Transverse colon (tissue), 4 donors: ENCODE results near the gene BYSL. TPM values are rescaled to one million over a fixed set of nuclear protein-coding genes. Genes with fewer than 3 reads are reported as not detected.

ENCODE experiments used
- DNase-seq: peaks from one replicate; pipeline ENCODE4 v3.0.0-alpha.2; 2019
- H3K27ac ChIP-seq, 4 donors: fragments of 200-600 bp; sonication (generic); 2 replicates each; pipeline ENCODE4 v1.5.1; 2016 to 2018; ENCODE audit warnings: inconsistent platforms in 4 of 4
- H3K27me3 ChIP-seq: fragments of 200-600 bp; sonication (generic); 2 replicates; pipeline ENCODE4 v1.5.1; 2017; ENCODE audit warnings: inconsistent platforms
- H3K36me3 ChIP-seq, 4 donors: fragments of 200-600 bp; sonication (generic); 2 replicates each; pipeline ENCODE4 v1.5.1; 2017 to 2019; ENCODE audit warnings: inconsistent platforms in 4 of 4
- H3K4me1 ChIP-seq, 4 donors: fragments of 200-600 bp; sonication (generic); 2 replicates each; pipeline ENCODE4 v1.5.1; 2017 to 2020; ENCODE audit warnings: inconsistent platforms in 4 of 4
- H3K4me3 ChIP-seq, 4 donors: fragments of 200-600 bp; sonication (generic); 1 replicate in 1 of 4; 2 replicates in 3 of 4; pipeline versions ENCODE4 v1.5.1 to v1.6.1; 2017 to 2019; ENCODE audit warnings: inconsistent platforms in 4 of 4
- H3K9me3 ChIP-seq, 2 donors: fragments of 200-600 bp; sonication (generic); 2 replicates each; pipeline ENCODE4 v1.5.1; 2017 to 2019; ENCODE audit warnings: inconsistent platforms in 2 of 2
- CTCF ChIP-seq, 5 experiments: fragments of 200-600 bp in 3 of 5; fragments of 450-650 bp in 2 of 5; sonication (generic) in 3 of 5; IDR thresholded peaks; 1 replicate in 2 of 5; 2 replicates in 3 of 5; pipeline ENCODE4 v1.5.1; 2016 to 2017; ENCODE audit warnings: antibody characterized with exemption in 5 of 5, inconsistent platforms in 3 of 5, mild to moderate bottlenecking in 2 of 5, moderate library complexity in 1 of 5
- EP300 ChIP-seq: sonication (generic); formaldehyde crosslinking; IDR thresholded peaks from one replicate; pipeline ENCODE4 v1.6.1; 2017; ENCODE audit warnings: antibody characterized with exemption, low read depth
- POLR2A ChIP-seq: fragments of 450-650 bp; IDR thresholded peaks from one replicate; pipeline ENCODE4 v1.6.1; 2016; ENCODE audit warnings: antibody characterized with exemption, mild to moderate bottlenecking, moderate library complexity
- POLR2AphosphoS5 ChIP-seq, 3 donors: sonication (generic); formaldehyde crosslinking; IDR thresholded peaks; one replicate each; pipeline ENCODE4 v1.6.1; 2016; ENCODE audit warnings: antibody characterized with exemption in 3 of 3
- WGBS, 2 donors: methylation state at CpG; one replicate each; pipeline ENCODE4 v1.1.5; 2018; ENCODE audit warnings: low coverage in 1 of 2; 5-methylcytosine and 5-hydroxymethylcytosine counted together
- in situ Hi-C, 4 donors: fragments of 200-750 bp; cut with MboI; loops; one replicate each; pipeline versions ENCODE4 v1.15.0 to v1.15.1; 2017; ENCODE audit warnings: low sequenced_read_pairs in 3 of 4, low pct_ligation_motif_present in 1 of 4, low pct_unique_long_range_greater_than_20kb in 1 of 4
- intact Hi-C: fragments of 100-400 bp; cut with DNase I; formaldehyde crosslinking; loops from one replicate; pipeline ENCODE4 v1.15.1; 2023; ENCODE audit warnings: low total_unique reads
- total RNA-seq, 4 donors: library from RNA; depleted of rRNA; stranded (reverse); fragments of >200 nt; gene quantifications; one replicate each; pipeline ENCODE4 v1.1.0, GENCODE V29; 2016

BYSL gene
- total RNA-seq, 4 donors from 2014 or later, result 3.4 to 5.9 (median 5.2) TPM

GRCh38 chr6:41939848-41940758 lies 18.8 kb downstream of the BYSL start:
- in situ Hi-C loops, result loop anchor here in 3 of 4 donors (10.0 to 25.0 kb wide), 2 partner anchors 105 to 272 kb away; partner anchors contain the start of gene MRPS10 (in 1 of the 3)
- intact Hi-C loops, result loop anchor here (5.0 kb wide), 1 partner anchor 102 kb away; no protein-coding TSS in a partner anchor
- WGBS, 2 donors, result 6% methylated on average over 26 of the region's 27 CpGs; no CpG with 5 or more reads in 1 of the 2 donors
- H3K27ac ChIP-seq, result peak overlapping the region; percentile 84 to 95 (median 94)
- TF ChIP-seq CTCF (IDR thresholded peaks at IDR 0.05), result peak in 1 of 5 experiments; percentile 7
- TF ChIP-seq POLR2A, result peak; percentile 46
- no peak for TF ChIP-seq EP300
- TF ChIP-seq POLR2AphosphoS5 (IDR thresholded peaks at IDR 0.05), result peak in 1 of 3 donors; percentile 38
- peak; percentile 77 for DNase-seq
- no peaks in the 10 kb centered on the region for H3K9me3 ChIP-seq
- H3K4me1 ChIP-seq, result peaks cover 29 to 61% (median 44%) of the 10 kb centered on the region in 4 donors
- peaks cover 0 to 9% (median 4%) of the 10 kb centered on the region in 4 donors for H3K36me3 ChIP-seq
- H3K4me3 ChIP-seq, result peak overlapping the region; percentile 75 to 84 (median 80)
- no peaks in the 10 kb centered on the region for H3K27me3 ChIP-seq

GRCh38 chr6:41940759-41941279 lies 19.5 kb downstream of the BYSL start:
- no peak for TF ChIP-seq POLR2AphosphoS5 (IDR thresholded peaks at IDR 0.05)
- TF ChIP-seq CTCF (IDR thresholded peaks at IDR 0.05), result peak in 1 of 5 experiments; percentile 4
- Histone ChIP-seq H3K4me3 (peak overlapping the region; percentile 75 to 84 (median 80)), H3K36me3 (peaks cover 0 to 2% (median under 1%) of the 10 kb centered on the region in 4 donors), H3K9me3 (no peaks in the 10 kb centered on the region), H3K4me1 (peaks cover 29 to 54% (median 44%) of the 10 kb centered on the region in 4 donors), H3K27ac (peak overlapping the region; percentile 84 to 95 (median 94)), H3K27me3 (no peaks in the 10 kb centered on the region)
- intact Hi-C loops (no loop called here), in situ Hi-C loops (loop anchor here in 2 of 4 donors (10.0 to 25.0 kb wide), 2 partner anchors 104 to 271 kb away; partner anchors contain the start of gene MRPS10 (in 1 of the 2))
- WGBS, 2 donors, result 0% methylated on average over 33 of the region's 38 CpGs; no CpG with 5 or more reads in 1 of the 2 donors
- DNase-seq, result peak; percentile 54

GRCh38 chr6:41941280-41942066 lies 20.2 kb downstream of the BYSL start, which contains the start of gene CCND3:
CCND3 (minus strand) TSS chr6:41941808; CDS start chr6:41941649, 159 bp downstream.
- no peaks in the 10 kb centered on the region for H3K27me3 ChIP-seq
- TF ChIP-seq CTCF (IDR thresholded peaks at IDR 0.05), result no peak
- TF ChIP-seq POLR2AphosphoS5 (IDR thresholded peaks at IDR 0.05), result peak; percentile 45 to 53 (median 53)
- no peaks in the 10 kb centered on the region for H3K36me3 ChIP-seq
- no peaks in the 10 kb centered on the region for H3K9me3 ChIP-seq
- H3K4me3 ChIP-seq, result peak within 1 kb of the TSS; percentile 75 to 84 (median 80)
- H3K27ac ChIP-seq, result peak within 1 kb of the TSS; percentile 84 to 95 (median 94)
- 0% methylated on average over 40 of the region's 87 CpGs; no CpG with 5 or more reads in 1 of the 2 donors for WGBS, 2 donors
- peaks cover 29 to 47% (median 41%) of the 10 kb centered on the region in 4 donors for H3K4me1 ChIP-seq
- in situ Hi-C loops, result loop anchor here in 2 of 4 donors (10.0 to 25.0 kb wide), 2 partner anchors 103 to 271 kb away; partner anchors contain the start of gene MRPS10 (in 1 of the 2)
- intact Hi-C loops, result no loop called here
- peak; percentile 93 for DNase-seq
